ENCODE results near the gene PYROXD2.

DNA sequence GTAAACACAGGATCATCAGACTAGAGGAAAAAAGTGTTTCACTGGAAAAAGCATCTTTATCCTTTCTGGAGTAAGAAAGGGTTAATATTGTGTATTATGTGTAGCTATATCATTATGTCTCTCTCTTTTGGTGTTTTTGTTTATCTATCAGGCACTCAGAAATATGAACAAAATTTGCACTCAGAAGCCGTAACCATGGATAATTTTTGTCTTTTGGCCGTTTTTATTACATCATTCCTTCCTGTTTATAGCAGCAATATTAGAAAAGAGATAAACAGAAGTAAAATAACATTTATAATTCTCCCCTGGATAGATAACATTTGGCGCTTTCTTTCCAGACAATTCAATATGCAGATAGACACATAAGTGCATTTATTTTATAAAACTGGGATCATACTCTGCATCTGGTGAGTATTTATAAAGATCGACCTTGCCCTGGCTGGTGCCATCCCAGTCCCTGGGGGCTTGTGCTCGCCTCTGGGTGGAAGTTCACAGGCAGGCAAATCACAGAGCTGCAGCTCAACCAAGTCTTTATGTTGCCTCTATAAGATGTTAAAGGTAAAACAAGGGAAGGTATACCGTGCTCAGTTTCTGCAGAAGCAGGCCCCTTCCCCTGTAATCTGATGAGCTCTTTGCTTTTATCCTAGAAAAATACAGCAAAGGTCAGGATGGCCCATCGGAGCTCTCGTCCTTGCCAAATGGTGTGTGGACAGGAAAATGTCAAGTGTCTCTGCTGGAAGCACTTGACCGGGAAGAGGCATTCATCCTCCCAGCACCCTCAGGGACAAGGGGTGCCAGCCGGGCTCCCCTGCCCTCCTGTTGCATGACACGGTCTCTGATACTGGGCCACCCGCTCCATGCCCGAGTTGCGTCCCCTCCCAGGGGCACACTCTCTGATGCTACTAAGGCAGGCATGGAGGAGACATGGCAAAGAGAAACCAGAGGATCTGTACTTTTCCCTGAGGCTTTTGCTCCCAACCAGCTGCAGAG lies 43.9 kb downstream of the PYROXD2 start:
- TF ChIP-seq TEAD4 (IDR thresholded peaks at IDR 0.05) (no peak), CEBPB (IDR thresholded peaks at IDR 0.05) (no peak), EP300 (IDR thresholded peaks at IDR 0.05; ENCODE audit: borderline replicate concordance) (no peak), NFIC (IDR thresholded peaks at IDR 0.05) (no peak), RAD21 (IDR thresholded peaks at IDR 0.05; ENCODE audit: low read depth) (no peak), TAF1 (IDR thresholded peaks at IDR 0.05; ENCODE audit: low read depth) (no peak)
- TF ChIP-seq, protein P1, sequence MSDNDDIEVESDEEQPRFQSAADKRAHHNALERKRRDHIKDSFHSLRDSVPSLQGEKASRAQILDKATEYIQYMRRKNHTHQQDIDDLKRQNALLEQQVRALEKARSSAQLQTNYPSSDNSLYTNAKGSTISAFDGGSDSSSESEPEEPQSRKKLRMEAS (IDR thresholded peaks at IDR 0.05): no peak
